T-helper 2 cell treated with Interferon-gamma antibody and Interleukin-4, amounts not matched to agents 5 μg/mL and 100 μg/mL, for 36 hours (primary cell): Measurements from ENCODE around the gene APBA2.
"Not testable (repeated sequence)": the region's sequence is repeated elsewhere in the genome, so short reads cannot be mapped to it uniquely, and the experiment has no call there.

Experiments
- DNase-seq: peaks from one replicate; pipeline ENCODE4 v3.0.0; 2021; ENCODE audit warnings: low spot score
- H3K27ac Mint-ChIP-seq: one replicate; pipeline ENCODE4 v1.8.0; 2021; ENCODE audit warnings: mild to moderate bottlenecking, mixed read lengths
- H3K27me3 Mint-ChIP-seq: one replicate; pipeline ENCODE4 v1.8.0; 2021; ENCODE audit warnings: low read depth, mixed read lengths
- H3K36me3 Mint-ChIP-seq: one replicate; pipeline ENCODE4 v1.8.0; 2021; ENCODE audit warnings: low read depth, mixed read lengths
- H3K4me1 Mint-ChIP-seq: one replicate; pipeline ENCODE4 v1.8.0; 2021; ENCODE audit warnings: low read depth, mixed read lengths
- H3K4me3 Mint-ChIP-seq: one replicate; pipeline ENCODE4 v1.8.0; 2022; ENCODE audit warnings: mild to moderate bottlenecking, moderate library complexity, mixed read lengths
- H3K9me3 Mint-ChIP-seq: one replicate; pipeline ENCODE4 v1.8.0; 2021; ENCODE audit warnings: mixed read lengths

Gene APBA2

GRCh38 chr15:28885630-28886430 is at the start of gene APBA2:
APBA2 (plus strand) TSS chr15:28885974; CDS start chr15:29053885, 167,911 bp downstream.
- Mint-ChIP-seq H3K4me1 (peaks cover 14% of the 10 kb centered on the region), H3K9me3 (no peaks in the 10 kb centered on the region), H3K27ac (no peak within 1 kb of the TSS), H3K36me3 (no peaks in the 10 kb centered on the region), H3K27me3 (peaks cover 40% of the 10 kb centered on the region), H3K4me3 (peak within 1 kb of the TSS; percentile 66)
- no peak for DNase-seq

GRCh38 chr15:28840285-28840684 is 45.5 kb upstream of the APBA2 start:
- DNase-seq, H3K9me3 Mint-ChIP-seq, H3K36me3 Mint-ChIP-seq, H3K27me3 Mint-ChIP-seq, H3K4me1 Mint-ChIP-seq, H3K27ac Mint-ChIP-seq, H3K4me3 Mint-ChIP-seq: not testable (repeated sequence)

GRCh38 chr15:28842210-28842609 is 43.6 kb upstream of the APBA2 start:
- H3K4me3 Mint-ChIP-seq, H3K36me3 Mint-ChIP-seq, H3K27me3 Mint-ChIP-seq, H3K9me3 Mint-ChIP-seq, H3K27ac Mint-ChIP-seq, H3K4me1 Mint-ChIP-seq, DNase-seq: not testable (repeated sequence)

GRCh38 chr15:28843520-28843919 is 42.3 kb upstream of the APBA2 start:
- H3K27me3 Mint-ChIP-seq, H3K27ac Mint-ChIP-seq, H3K4me3 Mint-ChIP-seq, DNase-seq, H3K36me3 Mint-ChIP-seq, H3K9me3 Mint-ChIP-seq: not testable (repeated sequence)
- peaks cover 11% of the 10 kb centered on the region for H3K4me1 Mint-ChIP-seq

- H3K27me3 Mint-ChIP-seq, H3K9me3 Mint-ChIP-seq, H3K27ac Mint-ChIP-seq, H3K36me3 Mint-ChIP-seq, DNase-seq, H3K4me3 Mint-ChIP-seq: not testable (repeated sequence)
- H3K4me1 Mint-ChIP-seq: peaks cover 11% of the 10 kb centered on the region
Observed at GRCh38 chr15:28844147-28844546, 41.6 kb upstream of the APBA2 start.

GRCh38 chr15:28847247-28847646 is 38.5 kb upstream of the APBA2 start:
- not testable (repeated sequence) for H3K4me3 Mint-ChIP-seq, H3K9me3 Mint-ChIP-seq, H3K27me3 Mint-ChIP-seq, H3K36me3 Mint-ChIP-seq
- DNase-seq: peak; percentile 53
- Mint-ChIP-seq H3K27ac (peak overlapping the region; percentile 52), H3K4me1 (peaks cover 11% of the 10 kb centered on the region)

GRCh38 chr15:28847959-28848358 is 37.8 kb upstream of the APBA2 start:
- not testable (repeated sequence) for H3K27me3 Mint-ChIP-seq

GRCh38 chr15:28848521-28848920 is 37.3 kb upstream of the APBA2 start, which contains the start of gene GOLGA6L7:
GOLGA6L7 (minus strand) TSS chr15:28848644; CDS start chr15:28848549, 95 bp downstream.
- H3K27me3 Mint-ChIP-seq, H3K36me3 Mint-ChIP-seq, H3K4me3 Mint-ChIP-seq, DNase-seq, H3K9me3 Mint-ChIP-seq, H3K27ac Mint-ChIP-seq: not testable (repeated sequence)
- H3K4me1 Mint-ChIP-seq: peaks cover 11% of the 10 kb centered on the region

More at GRCh38 chr15:28847959-28848358, 37.8 kb upstream of the APBA2 start:
- not testable (repeated sequence) for H3K4me3 Mint-ChIP-seq, H3K36me3 Mint-ChIP-seq, H3K27ac Mint-ChIP-seq, DNase-seq, H3K9me3 Mint-ChIP-seq
- peaks cover 11% of the 10 kb centered on the region for H3K4me1 Mint-ChIP-seq

- peaks cover 11% of the 10 kb centered on the region for H3K4me1 Mint-ChIP-seq
- H3K36me3 Mint-ChIP-seq, H3K27me3 Mint-ChIP-seq, H3K9me3 Mint-ChIP-seq, DNase-seq, H3K4me3 Mint-ChIP-seq, H3K27ac Mint-ChIP-seq: not testable (repeated sequence)
Observed at GRCh38 chr15:28849271-28849670, 36.5 kb upstream of the APBA2 start.

GRCh38 chr15:28849766-28850165 is 36.0 kb upstream of the APBA2 start:
- not testable (repeated sequence) for H3K27ac Mint-ChIP-seq, H3K4me3 Mint-ChIP-seq, H3K9me3 Mint-ChIP-seq, H3K27me3 Mint-ChIP-seq, DNase-seq, H3K36me3 Mint-ChIP-seq
- peaks cover 14% of the 10 kb centered on the region for H3K4me1 Mint-ChIP-seq

- not testable (repeated sequence) for H3K4me1 Mint-ChIP-seq, H3K27me3 Mint-ChIP-seq, DNase-seq, H3K9me3 Mint-ChIP-seq, H3K4me3 Mint-ChIP-seq, H3K27ac Mint-ChIP-seq, H3K36me3 Mint-ChIP-seq
Observed at GRCh38 chr15:28853654-28854053, 32.1 kb upstream of the APBA2 start.

- not testable (repeated sequence) for H3K27me3 Mint-ChIP-seq, H3K4me1 Mint-ChIP-seq, DNase-seq, H3K27ac Mint-ChIP-seq, H3K9me3 Mint-ChIP-seq, H3K36me3 Mint-ChIP-seq, H3K4me3 Mint-ChIP-seq
Observed at GRCh38 chr15:28854578-28854977, 31.2 kb upstream of the APBA2 start.

GRCh38 chr15:28861031-28861534 is 24.7 kb upstream of the APBA2 start:
- no peaks in the 10 kb centered on the region for H3K9me3 Mint-ChIP-seq
- no peaks in the 10 kb centered on the region for H3K4me1 Mint-ChIP-seq
- DNase-seq: no peak
- no peaks in the 10 kb centered on the region for H3K27me3 Mint-ChIP-seq
- no peak overlapping the region for H3K27ac Mint-ChIP-seq
- H3K36me3 Mint-ChIP-seq: no peaks in the 10 kb centered on the region
- H3K4me3 Mint-ChIP-seq: no peak overlapping the region

- H3K27me3 Mint-ChIP-seq, H3K4me1 Mint-ChIP-seq: not testable (repeated sequence)
Observed at GRCh38 chr15:28861589-28862293, 24.0 kb upstream of the APBA2 start.

More at GRCh38 chr15:28861589-28862293, 24.0 kb upstream of the APBA2 start:
- not testable (repeated sequence) for H3K27ac Mint-ChIP-seq, DNase-seq, H3K4me3 Mint-ChIP-seq, H3K9me3 Mint-ChIP-seq, H3K36me3 Mint-ChIP-seq
